HG03159 (cell line): Measurements from ENCODE around the gene POLD4.

Source experiments
- ATAC-seq: cut with Tn5 transposase; IDR thresholded peaks from one replicate; pipeline ENCODE4 v1.9.1; 2021; ENCODE audit warnings: mild to moderate bottlenecking, moderate library complexity; ENCODE audit not compliant: unreplicated experiment

POLD4 gene

GRCh38 chr11:67317888-67318555 lies 35.3 kb downstream of the POLD4 start:
- ATAC-seq: peak; percentile 29

DNA sequence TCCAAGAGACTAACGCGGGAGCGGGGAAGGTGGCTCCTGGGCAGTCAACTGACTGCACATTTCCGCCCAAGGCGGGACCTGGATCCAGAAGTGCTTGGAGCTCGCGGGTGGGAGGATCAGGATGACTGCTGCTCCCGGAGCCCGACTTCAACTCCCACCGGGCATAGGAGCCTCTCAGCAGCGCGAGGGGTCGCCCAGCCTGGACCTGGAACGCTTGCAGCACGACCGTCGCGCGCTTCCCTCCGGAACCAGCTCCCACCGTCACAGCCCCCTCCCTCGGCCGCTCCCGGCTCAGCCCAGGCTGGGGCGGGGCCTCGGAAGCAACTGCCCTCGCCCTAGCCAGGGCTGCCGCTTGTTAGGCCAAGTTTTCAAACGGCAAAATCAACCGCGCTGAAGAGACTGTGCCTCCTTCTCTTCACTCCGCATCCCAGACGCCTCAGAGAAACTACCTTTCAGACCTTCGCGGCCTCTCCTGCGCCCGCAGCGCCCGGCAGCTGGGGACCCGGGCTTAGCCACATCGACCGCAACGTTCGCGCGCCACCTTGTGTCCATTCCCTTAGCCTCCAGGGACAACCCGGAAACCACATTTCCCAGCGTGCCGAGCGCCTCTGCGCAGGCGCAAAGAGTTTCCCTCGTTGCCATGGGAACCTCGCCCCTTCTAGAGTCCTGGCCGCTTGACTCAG lies 36.0 kb downstream of the POLD4 start:
- peak; percentile 84 for ATAC-seq

- ATAC-seq: no peak
These were observed 36.5 kb downstream of the POLD4 start for GRCh38 chr11:67316882-67317204.

DNA sequence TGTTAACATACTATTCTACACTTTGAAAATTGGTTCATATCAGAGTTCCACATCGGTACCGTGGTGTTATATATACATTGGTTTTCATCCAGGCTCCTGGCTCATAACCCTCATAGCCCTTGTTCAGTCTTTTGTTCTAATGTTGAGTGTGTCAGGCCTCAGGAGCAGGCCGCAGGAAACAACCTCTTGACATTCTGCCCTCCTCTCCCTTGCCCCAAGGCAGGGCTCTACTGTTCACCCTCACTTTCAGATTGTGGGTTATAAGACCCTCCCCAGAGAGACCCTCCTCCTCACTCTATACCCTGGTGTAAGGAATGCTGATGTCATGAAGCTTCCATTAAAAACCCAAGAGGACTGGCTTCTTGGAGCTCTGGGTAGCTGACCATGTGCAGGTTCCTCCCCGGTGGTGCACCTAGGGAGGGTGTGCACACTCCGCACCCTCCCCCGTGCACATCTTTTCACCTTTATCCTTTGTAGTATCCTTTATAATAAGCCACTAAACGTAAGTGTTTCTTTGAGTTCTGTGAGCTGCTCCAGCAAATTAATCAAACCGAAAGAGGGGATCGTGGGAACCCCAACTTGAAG lies 37.9 kb downstream of the POLD4 start:
- no peak for ATAC-seq

DNA sequence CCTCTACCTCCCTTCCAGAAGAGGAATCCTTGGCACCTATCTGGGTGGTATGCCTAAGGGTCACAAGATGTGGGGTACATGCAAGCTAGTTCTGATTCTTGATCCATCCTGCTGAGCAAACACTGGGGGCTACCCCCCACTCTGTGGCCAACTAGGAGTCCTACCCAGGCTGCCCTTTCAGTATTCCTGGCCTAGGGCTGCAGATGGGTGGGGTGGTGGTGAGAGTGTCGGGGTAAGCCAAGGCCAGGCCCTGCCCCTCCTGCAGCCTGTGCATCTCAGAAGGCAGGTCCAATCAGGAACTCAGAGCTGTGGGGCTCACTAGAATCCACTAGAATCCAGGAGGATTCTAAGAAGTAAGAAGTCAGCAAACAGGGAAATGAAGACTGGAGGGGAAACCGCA lies 39.1 kb downstream of the POLD4 start:
- ATAC-seq: no peak

DNA sequence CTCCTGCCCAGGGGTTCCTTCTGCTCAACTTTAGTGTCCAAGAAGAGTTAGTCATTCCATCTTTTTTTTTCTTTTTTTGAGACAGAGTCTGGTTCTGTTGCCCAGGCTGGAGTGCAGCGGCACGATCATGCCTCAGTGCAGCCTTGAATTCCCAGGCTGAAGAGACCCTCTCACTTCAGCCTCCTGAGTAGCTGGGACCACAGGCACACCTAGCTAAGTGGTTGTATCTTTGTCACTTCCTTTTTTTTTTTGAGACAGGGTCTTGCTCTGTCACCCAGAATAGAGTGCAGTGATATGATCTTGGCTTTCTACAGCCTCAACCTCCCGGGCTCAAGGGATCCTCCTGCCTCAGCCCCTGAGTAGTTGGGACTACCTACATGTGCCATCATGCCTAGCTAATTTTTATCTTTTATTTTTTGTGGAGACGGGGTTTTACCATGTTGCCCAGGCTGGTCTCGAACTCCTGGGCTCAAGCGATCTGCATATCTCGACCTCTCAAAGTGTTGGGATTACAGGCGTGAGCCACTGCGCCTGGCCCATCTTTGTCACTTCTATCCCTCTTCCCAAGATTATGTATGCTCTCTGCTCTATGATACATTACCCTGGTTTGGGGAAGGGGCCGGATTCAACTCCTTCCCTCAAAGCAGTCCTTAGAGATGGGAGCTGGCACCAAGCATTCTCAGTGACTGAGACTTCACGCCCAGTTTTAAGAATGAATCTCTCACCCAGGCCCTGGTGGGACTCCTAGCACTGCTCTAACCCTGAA lies 40.0 kb downstream of the POLD4 start:
- ATAC-seq: no peak

GRCh38 chr11:67312187-67313021 lies 40.9 kb downstream of the POLD4 start:
- ATAC-seq: no peak

DNA sequence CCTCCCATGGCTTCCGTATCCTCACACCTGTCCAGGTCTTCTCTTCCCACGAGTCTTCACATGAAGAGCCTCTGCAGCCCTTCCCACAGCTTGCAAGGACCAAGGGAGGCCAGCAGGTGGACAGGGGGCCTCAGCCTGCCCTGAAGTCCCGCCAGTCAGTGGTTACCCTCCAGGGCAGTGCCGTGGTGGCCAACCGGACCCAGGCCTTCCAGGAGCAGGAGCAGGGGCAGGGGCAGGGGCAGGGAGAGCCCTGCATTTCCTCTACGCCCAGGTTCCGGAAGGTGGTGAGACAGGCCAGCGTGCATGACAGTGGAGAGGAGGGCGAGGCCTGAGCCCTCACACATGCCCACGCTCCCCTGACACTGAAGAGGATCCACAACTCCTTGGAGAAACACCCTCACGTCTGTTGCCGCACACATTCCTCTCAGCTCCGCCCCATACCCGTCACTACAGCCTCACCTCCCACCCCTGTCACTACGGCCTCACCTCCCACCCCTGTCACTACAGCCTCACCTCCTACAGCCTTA lies 41.7 kb downstream of the POLD4 start:
- no peak for ATAC-seq

DNA sequence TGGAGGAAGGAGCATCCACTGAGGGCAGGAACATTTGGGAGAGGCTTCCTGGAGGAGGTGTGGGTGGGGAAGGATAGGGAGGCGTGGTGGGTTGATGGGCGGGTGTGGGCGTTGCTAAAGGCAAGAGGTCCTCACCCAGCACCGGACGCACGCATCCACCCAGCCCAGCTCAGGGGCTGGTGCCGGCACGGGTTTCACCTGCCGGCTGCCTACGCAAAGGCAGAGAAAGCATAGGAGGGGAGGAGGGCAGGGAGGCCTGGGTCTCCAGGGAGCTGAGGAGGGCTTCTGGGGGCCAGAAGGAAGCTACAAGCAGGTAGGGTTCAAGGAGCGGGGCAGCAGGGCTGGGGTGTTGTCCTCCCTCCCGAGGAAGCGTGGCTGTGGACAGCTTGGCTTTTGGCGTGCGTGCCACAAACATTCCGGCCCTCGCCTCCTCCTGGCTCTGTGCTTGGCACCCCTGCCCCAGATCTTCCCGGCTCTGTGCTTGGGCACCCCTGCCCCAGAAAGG lies 42.2 kb downstream of the POLD4 start:
- no peak for ATAC-seq

- ATAC-seq: no peak
These were observed 42.9 kb downstream of the POLD4 start for GRCh38 chr11:67310246-67311050.

GRCh38 chr11:67309661-67310061 lies 43.7 kb downstream of the POLD4 start:
- ATAC-seq: no peak

- no peak for ATAC-seq
These were observed 44.2 kb downstream of the POLD4 start for GRCh38 chr11:67309166-67309565.

- ATAC-seq: no peak
These were observed 45.1 kb downstream of the POLD4 start for GRCh38 chr11:67308031-67308866.

- ATAC-seq: no peak
These were observed 45.8 kb downstream of the POLD4 start for GRCh38 chr11:67307545-67308001.

GRCh38 chr11:67306769-67307544 lies 46.4 kb downstream of the POLD4 start:
- ATAC-seq: no peak

DNA sequence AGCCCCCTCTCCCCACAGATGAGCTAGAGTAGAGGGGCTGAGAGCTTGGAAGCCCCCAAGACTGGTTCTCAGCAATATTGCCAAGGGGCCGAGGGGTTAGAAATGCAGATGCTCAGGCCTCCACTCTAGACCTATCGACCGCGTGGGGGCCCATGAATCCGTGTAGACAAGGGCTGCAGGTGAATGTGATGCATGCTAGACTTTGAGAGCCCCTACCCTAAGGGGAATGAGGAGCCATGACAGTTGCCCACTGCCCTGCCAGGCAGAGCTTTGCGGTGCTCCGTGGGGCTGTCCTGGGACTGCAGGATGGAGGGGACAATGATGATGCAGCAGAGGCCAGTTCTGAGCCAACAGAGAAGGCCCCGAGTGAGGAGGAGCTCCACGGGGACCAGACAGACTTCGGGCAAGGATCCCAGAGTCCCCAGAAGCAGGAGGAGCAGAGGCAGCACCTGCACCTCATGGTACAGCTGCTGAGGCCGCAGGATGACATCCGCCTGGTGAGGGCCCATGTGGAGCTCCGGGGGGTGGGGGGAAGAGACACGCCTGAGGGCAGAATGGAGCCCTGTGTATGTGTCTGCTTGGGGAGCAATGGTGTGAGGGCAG lies 48.7 kb downstream of the POLD4 start:
- no peak for ATAC-seq

DNA sequence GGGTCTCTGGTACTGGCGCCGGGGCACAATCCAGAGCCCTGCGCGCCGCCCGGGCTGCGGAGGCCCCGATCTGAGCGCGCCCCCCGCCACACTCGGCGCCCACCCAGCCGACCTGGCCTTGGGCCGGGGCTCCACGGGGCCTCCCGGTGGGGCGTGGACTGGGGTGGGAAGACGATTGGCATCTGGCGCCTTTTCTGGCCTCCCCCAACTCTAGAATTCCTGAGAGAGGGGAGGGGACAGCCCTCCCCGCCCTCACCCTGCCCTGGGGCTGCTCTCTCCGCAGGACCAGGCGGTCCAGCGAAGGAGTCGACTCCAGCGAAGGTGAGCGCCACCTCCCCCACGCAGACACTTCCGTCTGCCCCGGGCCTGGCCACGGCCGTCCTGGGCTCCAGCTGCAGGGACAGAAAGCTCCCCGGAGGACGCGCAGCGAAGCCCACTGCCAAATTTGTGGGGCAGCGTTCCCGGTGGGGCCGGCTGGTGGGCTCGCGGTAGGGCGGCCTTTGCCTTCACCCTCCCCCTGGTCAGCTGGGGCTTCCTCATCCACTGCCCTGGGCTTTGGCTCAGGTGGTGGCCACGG lies 49.4 kb downstream of the POLD4 start:
- no peak for ATAC-seq
